ENCODE results near the gene SPOCD1.

DNA sequence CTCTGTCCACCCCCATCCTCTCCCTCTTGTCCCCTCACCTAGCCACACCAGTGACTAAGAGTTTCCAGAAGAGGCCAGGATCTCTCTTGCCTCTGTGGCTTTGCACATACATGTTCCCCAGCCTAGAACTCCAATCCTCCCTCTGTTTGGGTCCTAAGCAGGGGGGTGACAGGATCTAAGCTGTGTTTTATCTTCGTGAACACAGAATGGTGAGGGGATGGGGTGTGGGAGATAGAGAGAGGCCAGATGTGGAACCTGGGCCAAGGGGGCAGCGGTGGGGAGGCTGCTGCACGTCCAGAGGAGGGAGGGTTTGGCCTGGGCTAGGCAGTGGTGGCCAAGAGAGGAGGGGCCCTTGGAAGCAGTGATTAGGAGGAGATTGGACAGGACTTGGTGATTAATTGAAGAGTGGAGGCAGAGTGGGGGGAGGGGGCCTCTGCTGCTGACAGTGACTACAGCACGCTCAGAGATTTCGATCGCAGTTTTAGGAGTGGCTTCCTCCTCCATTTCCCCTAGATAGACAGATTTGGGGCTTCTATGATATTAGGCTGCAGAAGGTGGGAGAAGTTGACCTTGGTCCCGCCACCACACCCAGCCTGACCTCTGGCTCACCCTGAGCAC, 34.6 kb downstream of the SPOCD1 start:
- TF ChIP-seq, protein P1, sequence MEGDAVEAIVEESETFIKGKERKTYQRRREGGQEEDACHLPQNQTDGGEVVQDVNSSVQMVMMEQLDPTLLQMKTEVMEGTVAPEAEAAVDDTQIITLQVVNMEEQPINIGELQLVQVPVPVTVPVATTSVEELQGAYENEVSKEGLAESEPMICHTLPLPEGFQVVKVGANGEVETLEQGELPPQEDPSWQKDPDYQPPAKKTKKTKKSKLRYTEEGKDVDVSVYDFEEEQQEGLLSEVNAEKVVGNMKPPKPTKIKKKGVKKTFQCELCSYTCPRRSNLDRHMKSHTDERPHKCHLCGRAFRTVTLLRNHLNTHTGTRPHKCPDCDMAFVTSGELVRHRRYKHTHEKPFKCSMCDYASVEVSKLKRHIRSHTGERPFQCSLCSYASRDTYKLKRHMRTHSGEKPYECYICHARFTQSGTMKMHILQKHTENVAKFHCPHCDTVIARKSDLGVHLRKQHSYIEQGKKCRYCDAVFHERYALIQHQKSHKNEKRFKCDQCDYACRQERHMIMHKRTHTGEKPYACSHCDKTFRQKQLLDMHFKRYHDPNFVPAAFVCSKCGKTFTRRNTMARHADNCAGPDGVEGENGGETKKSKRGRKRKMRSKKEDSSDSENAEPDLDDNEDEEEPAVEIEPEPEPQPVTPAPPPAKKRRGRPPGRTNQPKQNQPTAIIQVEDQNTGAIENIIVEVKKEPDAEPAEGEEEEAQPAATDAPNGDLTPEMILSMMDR (IDR thresholded peaks at IDR 0.05) = no peak
- TF ChIP-seq POLR2A (IDR thresholded peaks at IDR 0.05) = no peak

All from adrenal gland (tissue), 5 donors.